ENCODE results near the gene SLC5A9.

The SLC5A9 gene

DNA sequence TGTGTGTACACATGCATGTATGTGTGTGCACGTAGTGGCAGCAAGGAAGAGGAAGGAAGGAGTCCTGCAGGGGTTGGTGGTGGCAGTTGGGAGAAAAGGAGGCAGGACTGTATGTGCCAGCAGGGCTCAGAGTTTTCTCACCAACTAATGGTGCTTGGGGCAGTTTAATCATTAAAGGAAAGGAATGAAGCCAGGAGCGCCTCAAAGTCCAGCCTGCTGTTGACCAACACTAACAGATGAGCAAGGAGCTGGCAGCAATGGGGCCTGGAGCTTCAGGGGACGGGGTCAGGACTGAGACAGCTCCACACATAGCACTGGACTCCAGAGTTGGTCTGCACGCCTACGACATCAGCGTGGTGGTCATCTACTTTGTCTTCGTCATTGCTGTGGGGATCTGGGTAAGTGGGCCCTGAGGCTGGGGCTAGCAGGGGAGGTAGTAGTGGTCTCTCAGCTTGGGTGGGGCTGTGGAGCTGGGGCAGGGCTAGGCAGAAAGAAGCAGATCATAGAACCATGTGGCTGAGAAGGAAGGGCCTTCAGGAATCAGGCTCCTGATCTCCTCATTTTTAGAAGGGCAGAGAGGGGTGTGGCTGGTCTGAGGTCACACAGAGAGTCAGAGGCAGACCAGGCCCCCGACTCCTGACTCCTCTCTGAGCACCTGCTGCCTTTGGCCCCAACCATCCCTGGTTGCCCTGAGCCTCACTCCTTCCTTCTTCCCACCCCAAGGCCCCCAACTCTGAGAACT lies at the start of gene SLC5A9:
Gene SLC5A9 (plus strand): TSS at position 216 of the 742 bp plus-strand sequence. CDS start 21 bp downstream, at position 237.
- Mint-ChIP-seq H3K27me3 (no peaks in the 10 kb centered on the region), H3K9me3 (no peaks in the 10 kb centered on the region), H3K4me1 (no peaks in the 10 kb centered on the region), H3K36me3 (no peaks in the 10 kb centered on the region), H3K4me3 (no peak within 1 kb of the TSS), H3K27ac (no peak within 1 kb of the TSS)

- Mint-ChIP-seq H3K36me3 (no peaks in the 10 kb centered on the region), H3K27me3 (peaks cover 24% of the 10 kb centered on the region), H3K9me3 (no peaks in the 10 kb centered on the region)
Observed at GRCh38 chr1:48175116-48175515, 47.4 kb upstream of the SLC5A9 start.

DNA sequence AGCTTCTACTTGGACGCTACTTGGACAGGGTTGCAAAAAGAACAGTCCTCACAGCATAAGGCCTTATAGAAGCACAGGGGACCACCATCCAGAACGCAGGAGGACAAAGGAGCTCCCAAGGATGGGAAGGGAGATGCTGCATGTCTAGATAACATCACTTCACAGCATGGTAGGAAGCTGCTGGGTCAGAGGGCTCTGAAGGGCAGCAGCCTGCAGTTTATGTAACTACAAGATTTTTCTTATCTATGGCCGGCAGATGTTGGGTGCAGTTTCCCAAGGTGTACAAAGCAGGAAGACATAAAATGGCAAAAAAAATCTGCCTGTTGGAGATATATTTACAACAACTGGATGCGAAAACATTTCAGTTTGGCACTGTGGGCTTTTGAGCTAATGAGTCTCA lies 45.3 kb upstream of the SLC5A9 start:
- peaks cover 22% of the 10 kb centered on the region for H3K27me3 Mint-ChIP-seq
- no peaks in the 10 kb centered on the region for H3K4me1 Mint-ChIP-seq
- H3K36me3 Mint-ChIP-seq = no peaks in the 10 kb centered on the region
- H3K27ac Mint-ChIP-seq = no peak overlapping the region
- H3K4me3 Mint-ChIP-seq = no peak overlapping the region
- no peaks in the 10 kb centered on the region for H3K9me3 Mint-ChIP-seq

More at GRCh38 chr1:48175116-48175515, 47.4 kb upstream of the SLC5A9 start:
- Mint-ChIP-seq H3K27ac (no peak overlapping the region), H3K4me3 (no peak overlapping the region), H3K4me1 (no peaks in the 10 kb centered on the region)

GRCh38 chr1:48181669-48182367 lies 40.7 kb upstream of the SLC5A9 start:
- Mint-ChIP-seq H3K36me3 (no peaks in the 10 kb centered on the region), H3K4me3 (no peak overlapping the region), H3K4me1 (no peaks in the 10 kb centered on the region), H3K9me3 (no peaks in the 10 kb centered on the region), H3K27me3 (peaks cover 23% of the 10 kb centered on the region), H3K27ac (no peak overlapping the region)

DNA sequence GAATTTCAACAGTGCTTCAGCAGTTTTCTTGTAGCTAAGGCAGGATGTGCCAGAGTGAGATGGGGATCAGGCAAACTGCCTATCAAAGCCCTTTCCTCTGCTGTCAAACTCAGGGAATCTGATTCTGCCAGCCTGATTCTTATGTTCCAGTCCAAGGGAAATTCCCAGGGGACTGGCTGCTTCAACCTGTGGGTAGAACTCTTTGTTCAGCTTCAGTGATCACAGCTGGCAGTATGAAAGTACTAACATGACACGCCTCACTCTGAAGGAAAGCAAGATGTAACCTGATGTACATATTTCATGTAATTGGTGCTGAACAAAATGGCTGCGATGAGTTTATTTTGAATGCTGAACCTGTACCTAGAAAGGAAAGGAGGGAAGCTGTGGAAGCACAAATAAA lies 40.1 kb upstream of the SLC5A9 start:
- Mint-ChIP-seq H3K9me3 (no peaks in the 10 kb centered on the region), H3K36me3 (no peaks in the 10 kb centered on the region), H3K4me1 (no peaks in the 10 kb centered on the region), H3K27me3 (peaks cover 23% of the 10 kb centered on the region), H3K4me3 (no peak overlapping the region), H3K27ac (no peak overlapping the region)

DNA sequence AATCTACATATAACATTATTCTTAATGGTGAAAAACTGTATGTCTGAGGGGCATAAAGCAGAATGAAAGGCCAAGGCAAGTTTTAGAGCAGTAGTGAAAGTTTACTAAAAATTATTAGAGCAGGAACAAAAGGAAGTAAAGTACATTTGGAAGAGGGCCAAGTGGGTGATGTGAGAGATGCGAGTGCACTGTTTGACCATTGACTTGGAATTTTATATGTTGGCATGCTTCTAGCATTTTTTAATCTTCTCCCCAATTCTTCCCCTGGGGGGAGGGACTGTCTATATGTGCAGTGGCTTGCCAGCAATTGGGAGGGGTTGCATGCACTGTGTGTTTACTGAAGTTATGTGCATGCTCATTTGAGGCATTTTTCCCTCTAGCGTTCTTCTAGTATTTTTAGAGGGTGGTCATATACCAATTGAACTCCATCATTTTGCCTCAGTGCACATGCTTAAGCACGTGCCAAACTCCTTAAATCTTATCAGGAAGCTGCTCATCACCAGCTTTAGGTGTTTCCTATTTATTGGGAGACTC lies 36.1 kb upstream of the SLC5A9 start:
- Mint-ChIP-seq H3K27ac (no peak overlapping the region), H3K36me3 (no peaks in the 10 kb centered on the region), H3K4me3 (no peak overlapping the region), H3K27me3 (peaks cover 23% of the 10 kb centered on the region), H3K4me1 (no peaks in the 10 kb centered on the region), H3K9me3 (peaks cover 6% of the 10 kb centered on the region)

DNA sequence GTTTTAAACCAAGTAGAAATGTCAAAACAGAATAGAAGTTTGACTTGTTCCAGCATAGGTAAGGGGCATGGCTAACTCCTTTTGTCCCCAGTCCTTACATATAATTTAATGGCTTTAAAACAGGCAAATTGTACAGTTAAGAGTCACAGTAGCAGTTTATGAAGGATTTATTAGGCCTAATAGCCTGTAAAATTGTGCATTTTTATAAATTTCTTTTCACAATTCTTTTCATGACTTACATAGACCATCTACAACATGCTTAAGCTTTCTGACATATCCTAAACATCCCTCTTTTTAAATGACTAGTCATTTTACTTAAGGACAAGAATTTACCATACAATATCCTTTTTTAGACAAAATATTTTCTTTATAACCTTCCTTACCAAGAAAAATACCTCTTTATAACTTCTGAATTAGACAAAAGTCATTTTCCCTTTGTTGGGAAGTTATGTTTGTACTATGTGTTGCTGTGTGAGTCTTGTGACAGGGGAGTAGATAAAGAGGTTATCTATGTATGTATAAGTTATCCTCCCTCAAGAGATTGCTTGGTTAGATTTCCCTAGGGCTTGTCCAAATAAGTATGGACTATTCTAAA lies 34.5 kb upstream of the SLC5A9 start:
- no peaks in the 10 kb centered on the region for H3K4me1 Mint-ChIP-seq
- H3K27me3 Mint-ChIP-seq = peaks cover 20% of the 10 kb centered on the region

GRCh38 chr1:48190881-48191280 lies 31.6 kb upstream of the SLC5A9 start:
- H3K27me3 Mint-ChIP-seq = peaks cover 13% of the 10 kb centered on the region
- no peak overlapping the region for H3K4me3 Mint-ChIP-seq
- no peaks in the 10 kb centered on the region for H3K4me1 Mint-ChIP-seq
- no peaks in the 10 kb centered on the region for H3K36me3 Mint-ChIP-seq
- H3K9me3 Mint-ChIP-seq = peaks cover 6% of the 10 kb centered on the region
- no peak overlapping the region for H3K27ac Mint-ChIP-seq

More for the DNA sequence above, 34.5 kb upstream of the SLC5A9 start:
- Mint-ChIP-seq H3K27ac (no peak overlapping the region), H3K4me3 (no peak overlapping the region), H3K9me3 (peaks cover 6% of the 10 kb centered on the region), H3K36me3 (no peaks in the 10 kb centered on the region)

- H3K27ac Mint-ChIP-seq = no peak overlapping the region
- H3K36me3 Mint-ChIP-seq = no peaks in the 10 kb centered on the region
- no peaks in the 10 kb centered on the region for H3K4me1 Mint-ChIP-seq
- no peak overlapping the region for H3K4me3 Mint-ChIP-seq
- no peaks in the 10 kb centered on the region for H3K9me3 Mint-ChIP-seq
- H3K27me3 Mint-ChIP-seq = peaks cover 4% of the 10 kb centered on the region
Observed at GRCh38 chr1:48194801-48195200, 27.7 kb upstream of the SLC5A9 start.

GRCh38 chr1:48196237-48196636 lies 26.3 kb upstream of the SLC5A9 start:
- Mint-ChIP-seq H3K27ac (no peak overlapping the region), H3K36me3 (no peaks in the 10 kb centered on the region)

DNA sequence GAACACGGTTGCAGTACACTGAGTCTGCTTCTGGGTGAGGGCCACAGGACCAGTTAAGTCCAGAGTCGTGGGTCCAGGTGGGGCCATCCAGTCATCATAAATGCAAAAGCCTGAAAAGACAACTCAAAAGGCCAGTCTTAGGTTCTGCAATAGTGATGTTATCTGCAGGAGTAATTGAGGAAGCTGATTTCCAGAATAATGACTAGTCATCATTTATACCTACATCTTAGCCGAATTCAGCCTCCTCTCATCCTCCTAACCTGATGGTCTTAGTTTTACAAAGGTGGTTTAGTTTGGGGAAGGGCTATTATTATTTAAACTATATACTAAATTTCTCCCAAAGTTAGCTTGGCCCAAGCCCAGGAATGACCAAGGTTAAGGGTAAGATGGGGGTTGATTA lies 23.5 kb upstream of the SLC5A9 start:
- no peak overlapping the region for H3K27ac Mint-ChIP-seq
- no peaks in the 10 kb centered on the region for H3K4me1 Mint-ChIP-seq
- no peak overlapping the region for H3K4me3 Mint-ChIP-seq
- no peaks in the 10 kb centered on the region for H3K9me3 Mint-ChIP-seq
- no peaks in the 10 kb centered on the region for H3K36me3 Mint-ChIP-seq
- peaks cover 4% of the 10 kb centered on the region for H3K27me3 Mint-ChIP-seq

More at GRCh38 chr1:48196237-48196636, 26.3 kb upstream of the SLC5A9 start:
- Mint-ChIP-seq H3K4me1 (no peaks in the 10 kb centered on the region), H3K27me3 (peaks cover 2% of the 10 kb centered on the region), H3K4me3 (no peak overlapping the region), H3K9me3 (no peaks in the 10 kb centered on the region)

DNA sequence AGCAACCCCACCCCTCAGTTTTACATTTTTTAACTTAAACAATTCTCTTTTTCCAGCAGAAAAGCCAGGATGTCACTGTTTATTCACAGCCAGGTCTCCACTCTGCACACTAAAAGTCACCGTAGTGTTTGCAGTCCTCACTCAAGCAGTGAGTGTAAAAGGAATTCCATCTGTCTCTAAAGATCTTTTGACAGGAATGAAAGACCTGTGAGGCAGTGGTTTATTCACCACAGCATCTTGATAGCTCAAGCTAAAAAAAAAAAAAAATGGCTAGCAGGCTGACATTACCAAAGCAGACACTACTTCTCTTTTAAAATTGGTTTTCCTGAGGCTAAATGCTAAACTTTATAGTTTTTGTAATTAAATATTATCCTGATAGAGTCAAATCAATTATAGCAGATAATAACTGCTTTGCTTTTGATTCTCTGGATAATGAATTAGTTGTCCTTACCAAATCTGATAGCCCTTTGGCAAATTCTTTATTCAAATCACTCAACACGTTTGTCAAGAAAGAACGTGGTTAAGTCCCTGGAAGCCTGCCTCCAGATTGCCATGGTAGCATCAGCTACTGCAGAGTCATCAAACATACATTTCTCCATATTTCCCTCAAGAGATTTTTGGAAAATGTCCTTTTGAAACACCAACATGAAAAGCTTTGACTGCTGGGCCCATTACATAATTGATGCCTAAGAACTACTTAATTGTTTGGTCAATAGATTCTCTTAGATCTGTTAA lies 22.2 kb upstream of the SLC5A9 start:
- Mint-ChIP-seq H3K27me3 (peaks cover 4% of the 10 kb centered on the region), H3K4me3 (no peak overlapping the region)

GRCh38 chr1:48202030-48202752 lies 20.3 kb upstream of the SLC5A9 start:
- Mint-ChIP-seq H3K4me3 (no peak overlapping the region), H3K4me1 (no peaks in the 10 kb centered on the region), H3K27ac (no peak overlapping the region), H3K27me3 (peaks cover 4% of the 10 kb centered on the region), H3K9me3 (no peaks in the 10 kb centered on the region), H3K36me3 (no peaks in the 10 kb centered on the region)

More for the DNA sequence above, 22.2 kb upstream of the SLC5A9 start:
- Mint-ChIP-seq H3K36me3 (no peaks in the 10 kb centered on the region), H3K9me3 (no peaks in the 10 kb centered on the region), H3K4me1 (no peaks in the 10 kb centered on the region), H3K27ac (no peak overlapping the region)

DNA sequence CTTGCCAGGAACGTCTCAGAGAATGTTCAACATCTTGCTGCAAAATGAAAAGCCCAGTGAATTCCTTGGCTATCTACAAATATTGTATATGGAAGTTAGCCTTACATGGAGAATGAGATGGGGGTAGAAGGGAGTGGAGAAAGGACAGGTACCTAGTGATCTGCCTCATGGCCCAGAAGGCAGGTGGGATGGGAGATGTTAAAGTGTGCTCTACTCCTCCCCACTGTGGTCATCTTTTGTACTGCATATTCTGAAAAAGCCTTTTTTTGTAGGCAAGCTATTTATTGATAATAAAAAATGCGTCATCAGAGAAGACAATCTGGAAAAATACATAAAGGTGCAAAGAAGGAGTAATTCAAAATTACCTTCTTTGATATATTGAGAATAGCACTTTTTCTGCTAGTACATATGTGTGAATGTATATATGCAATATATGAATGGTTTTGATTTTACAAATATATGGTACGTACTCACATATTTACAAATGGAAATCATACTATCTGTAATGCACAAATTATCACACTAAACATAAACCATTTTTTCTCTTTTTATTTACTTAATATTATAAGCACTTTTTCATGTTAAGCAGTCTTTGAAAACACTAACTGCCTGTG lies 19.1 kb upstream of the SLC5A9 start:
- H3K4me3 Mint-ChIP-seq = no peak overlapping the region

More for the DNA sequence above, 19.1 kb upstream of the SLC5A9 start:
- Mint-ChIP-seq H3K9me3 (no peaks in the 10 kb centered on the region), H3K27me3 (peaks cover 4% of the 10 kb centered on the region), H3K36me3 (no peaks in the 10 kb centered on the region), H3K27ac (no peak overlapping the region), H3K4me1 (no peaks in the 10 kb centered on the region)
